UCSD-AML1 (cell line): Measurements from ENCODE around the gene TAF11L3.
"Not testable (repeated sequence)": the region's sequence is repeated elsewhere in the genome, so short reads cannot be mapped to it uniquely, and the experiment has no call there.

Experiments
- DNase-seq: peaks from one replicate; lab custom pipeline; 2025; ENCODE audit not compliant: unreplicated experiment; lab: John Stamatoyannopoulos, UW

Gene TAF11L3

GRCh38 chr5:17518067-17518466, at the start of gene TAF11L3:
Gene TAF11L3, plus strand, starts transcription at chr5:17518367.
- DNase-seq, result not testable (repeated sequence)

- no peak for DNase-seq
These were observed 48.1 kb upstream of the TAF11L3 start for GRCh38 chr5:17470064-17470463.

GRCh38 chr5:17475064-17475463, 43.1 kb upstream of the TAF11L3 start:
- DNase-seq, result not testable (repeated sequence)

- no peak for DNase-seq
These were observed 41.1 kb upstream of the TAF11L3 start for GRCh38 chr5:17477043-17477442.

- no peak for DNase-seq
These were observed 40.4 kb upstream of the TAF11L3 start for GRCh38 chr5:17477573-17478265.

GRCh38 chr5:17481378-17481777, 36.8 kb upstream of the TAF11L3 start:
- DNase-seq, result no peak

- DNase-seq, result no peak
These were observed 35.4 kb upstream of the TAF11L3 start for GRCh38 chr5:17482790-17483189.

- not testable (repeated sequence) for DNase-seq
These were observed 31.5 kb upstream of the TAF11L3 start for GRCh38 chr5:17486464-17487173.

GRCh38 chr5:17487174-17487512, 31.0 kb upstream of the TAF11L3 start:
- DNase-seq, result no peak

GRCh38 chr5:17491257-17491656, 26.9 kb upstream of the TAF11L3 start:
- DNase-seq, result not testable (repeated sequence)

- DNase-seq, result no peak
These were observed 25.4 kb upstream of the TAF11L3 start for GRCh38 chr5:17492770-17493169.

- DNase-seq, result no peak
These were observed 20.7 kb upstream of the TAF11L3 start for GRCh38 chr5:17497446-17497845.

- not testable (repeated sequence) for DNase-seq
These were observed 20.2 kb upstream of the TAF11L3 start, which contains the start of gene TAF11L2 for GRCh38 chr5:17497931-17498330. Gene TAF11L2, plus strand, starts transcription at chr5:17498231.

- DNase-seq, result no peak
These were observed 6.3 kb upstream of the TAF11L3 start for GRCh38 chr5:17511775-17512325.

GRCh38 chr5:17517526-17517925, 641 bp upstream of the TAF11L3 start:
- not testable (repeated sequence) for DNase-seq

GRCh38 chr5:17519508-17519907, 1.3 kb downstream of the TAF11L3 start:
- DNase-seq, result not testable (repeated sequence)

GRCh38 chr5:17521501-17521900, 3.3 kb downstream of the TAF11L3 start, which contains the start of gene TAF11L4:
Gene TAF11L4, plus strand, starts transcription at chr5:17521801.
- not testable (repeated sequence) for DNase-seq

GRCh38 chr5:17524935-17525334, 6.8 kb downstream of the TAF11L3 start, which contains the start of gene TAF11L5:
Gene TAF11L5, plus strand, starts transcription at chr5:17525235.
- DNase-seq, result not testable (repeated sequence)

GRCh38 chr5:17526504-17526903, 8.3 kb downstream of the TAF11L3 start:
- not testable (repeated sequence) for DNase-seq

GRCh38 chr5:17528369-17528768, 10.2 kb downstream of the TAF11L3 start, which contains the start of gene TAF11L6:
Gene TAF11L6, plus strand, starts transcription at chr5:17528669.
- DNase-seq, result not testable (repeated sequence)
